ENCODE results near the gene KCNIP3.

The KCNIP3 gene

GRCh38 chr2:95282458-95282857, 14.7 kb upstream of the KCNIP3 start:
- Histone ChIP-seq H3K4me3 (ENCODE audit: extremely low read depth, insufficient read depth, low read length, poor library complexity, severe bottlenecking) (no peak overlapping the region), H3K9me3 (ENCODE audit: control insufficient read depth, low read length) (no peaks in the 10 kb centered on the region), H3K36me3 (ENCODE audit: control insufficient read depth, insufficient read depth, low read length) (no peaks in the 10 kb centered on the region), H3K27ac (ENCODE audit: low read depth, low read length, severe bottlenecking) (no peak overlapping the region), H3K4me1 (ENCODE audit: control insufficient read depth, insufficient read depth, low read length, poor library complexity, severe bottlenecking) (no peaks in the 10 kb centered on the region)
- 60 to 100% methylated on average over 1 to 3 of the region's 3 CpGs for WGBS, 2 experiments (ENCODE audit: insufficient coverage in 2 of 2)

- Histone ChIP-seq H3K4me1 (ENCODE audit: control insufficient read depth, insufficient read depth, low read length, poor library complexity, severe bottlenecking) (no peaks in the 10 kb centered on the region), H3K36me3 (ENCODE audit: control insufficient read depth, insufficient read depth, low read length) (no peaks in the 10 kb centered on the region), H3K27ac (ENCODE audit: low read depth, low read length, severe bottlenecking) (no peak overlapping the region), H3K4me3 (ENCODE audit: extremely low read depth, insufficient read depth, low read length, poor library complexity, severe bottlenecking) (no peak overlapping the region), H3K9me3 (ENCODE audit: control insufficient read depth, low read length) (no peaks in the 10 kb centered on the region)
- 90 to 100% methylated on average over 1 to 4 of the region's 4 CpGs for WGBS, 2 experiments (ENCODE audit: insufficient coverage in 2 of 2)
Observed at GRCh38 chr2:95283562-95283961, 13.6 kb upstream of the KCNIP3 start.

- H3K4me3 ChIP-seq (ENCODE audit: extremely low read depth, insufficient read depth, low read length, poor library complexity, severe bottlenecking): no peak overlapping the region
- H3K4me1 ChIP-seq (ENCODE audit: control insufficient read depth, insufficient read depth, low read length, poor library complexity, severe bottlenecking): no peaks in the 10 kb centered on the region
- no peak overlapping the region for H3K27ac ChIP-seq (ENCODE audit: low read depth, low read length, severe bottlenecking)
- WGBS, 2 experiments (ENCODE audit: insufficient coverage in 2 of 2): 89 to 91% methylated on average over 8 to 11 of the region's 13 CpGs
- no peaks in the 10 kb centered on the region for H3K9me3 ChIP-seq (ENCODE audit: control insufficient read depth, low read length)
- no peaks in the 10 kb centered on the region for H3K36me3 ChIP-seq (ENCODE audit: control insufficient read depth, insufficient read depth, low read length)
Observed at GRCh38 chr2:95284886-95285541, 12.1 kb upstream of the KCNIP3 start.

GRCh38 chr2:95285542-95285932, 11.6 kb upstream of the KCNIP3 start:
- Histone ChIP-seq H3K36me3 (ENCODE audit: control insufficient read depth, insufficient read depth, low read length) (no peaks in the 10 kb centered on the region), H3K4me3 (ENCODE audit: extremely low read depth, insufficient read depth, low read length, poor library complexity, severe bottlenecking) (no peak overlapping the region), H3K27ac (ENCODE audit: low read depth, low read length, severe bottlenecking) (no peak overlapping the region), H3K9me3 (ENCODE audit: control insufficient read depth, low read length) (no peaks in the 10 kb centered on the region), H3K4me1 (ENCODE audit: control insufficient read depth, insufficient read depth, low read length, poor library complexity, severe bottlenecking) (no peaks in the 10 kb centered on the region)
- 66 to 90% methylated on average over 1 to 4 of the region's 4 CpGs for WGBS, 2 experiments (ENCODE audit: insufficient coverage in 2 of 2)

- WGBS, 2 experiments (ENCODE audit: insufficient coverage in 2 of 2): 84 to 100% methylated on average over 3 to 6 of the region's 8 CpGs
- Histone ChIP-seq H3K36me3 (ENCODE audit: control insufficient read depth, insufficient read depth, low read length) (no peaks in the 10 kb centered on the region), H3K9me3 (ENCODE audit: control insufficient read depth, low read length) (peaks cover 5% of the 10 kb centered on the region), H3K4me1 (ENCODE audit: control insufficient read depth, insufficient read depth, low read length, poor library complexity, severe bottlenecking) (no peaks in the 10 kb centered on the region), H3K27ac (ENCODE audit: low read depth, low read length, severe bottlenecking) (no peak overlapping the region), H3K4me3 (ENCODE audit: extremely low read depth, insufficient read depth, low read length, poor library complexity, severe bottlenecking) (no peak overlapping the region)
Observed at GRCh38 chr2:95287336-95287735, 9.8 kb upstream of the KCNIP3 start.

- Histone ChIP-seq H3K4me3 (ENCODE audit: extremely low read depth, insufficient read depth, low read length, poor library complexity, severe bottlenecking) (no peak overlapping the region), H3K27ac (ENCODE audit: low read depth, low read length, severe bottlenecking) (no peak overlapping the region), H3K4me1 (ENCODE audit: control insufficient read depth, insufficient read depth, low read length, poor library complexity, severe bottlenecking) (no peaks in the 10 kb centered on the region), H3K9me3 (ENCODE audit: control insufficient read depth, low read length) (peaks cover 5% of the 10 kb centered on the region), H3K36me3 (ENCODE audit: control insufficient read depth, insufficient read depth, low read length) (no peaks in the 10 kb centered on the region)
- 92 to 93% methylated on average over 5 of the region's 5 CpGs for WGBS, 2 experiments (ENCODE audit: insufficient coverage in 2 of 2)
Observed at GRCh38 chr2:95287806-95288205, 9.3 kb upstream of the KCNIP3 start.

- H3K4me3 ChIP-seq (ENCODE audit: extremely low read depth, insufficient read depth, low read length, poor library complexity, severe bottlenecking): no peak overlapping the region
- H3K9me3 ChIP-seq (ENCODE audit: control insufficient read depth, low read length): peaks cover 5% of the 10 kb centered on the region
- no peak overlapping the region for H3K27ac ChIP-seq (ENCODE audit: low read depth, low read length, severe bottlenecking)
- H3K4me1 ChIP-seq (ENCODE audit: control insufficient read depth, insufficient read depth, low read length, poor library complexity, severe bottlenecking): no peaks in the 10 kb centered on the region
- no peaks in the 10 kb centered on the region for H3K36me3 ChIP-seq (ENCODE audit: control insufficient read depth, insufficient read depth, low read length)
- 52 to 81% methylated on average over 3 to 6 of the region's 7 CpGs for WGBS, 2 experiments (ENCODE audit: insufficient coverage in 2 of 2)
Observed at GRCh38 chr2:95289253-95289652, 7.9 kb upstream of the KCNIP3 start.

- Histone ChIP-seq H3K4me3 (ENCODE audit: extremely low read depth, insufficient read depth, low read length, poor library complexity, severe bottlenecking) (no peak overlapping the region), H3K4me1 (ENCODE audit: control insufficient read depth, insufficient read depth, low read length, poor library complexity, severe bottlenecking) (no peaks in the 10 kb centered on the region), H3K36me3 (ENCODE audit: control insufficient read depth, insufficient read depth, low read length) (no peaks in the 10 kb centered on the region), H3K27ac (ENCODE audit: low read depth, low read length, severe bottlenecking) (no peak overlapping the region), H3K9me3 (ENCODE audit: control insufficient read depth, low read length) (peaks cover 5% of the 10 kb centered on the region)
Observed at GRCh38 chr2:95291222-95291621, 5.9 kb upstream of the KCNIP3 start.

- WGBS, 2 experiments (ENCODE audit: insufficient coverage in 2 of 2): 92% methylated on average over 8 to 9 of the region's 9 CpGs
- Histone ChIP-seq H3K36me3 (ENCODE audit: control insufficient read depth, insufficient read depth, low read length) (no peaks in the 10 kb centered on the region), H3K9me3 (ENCODE audit: control insufficient read depth, low read length) (peaks cover 5% of the 10 kb centered on the region)
Observed at GRCh38 chr2:95292623-95293260, 4.4 kb upstream of the KCNIP3 start.

GRCh38 chr2:95294579-95295250, 2.4 kb upstream of the KCNIP3 start:
- 91 to 95% methylated on average over 16 to 17 of the region's 19 CpGs for WGBS, 2 experiments (ENCODE audit: insufficient coverage in 2 of 2)
- H3K36me3 ChIP-seq (ENCODE audit: control insufficient read depth, insufficient read depth, low read length): no peaks in the 10 kb centered on the region
- H3K27ac ChIP-seq (ENCODE audit: low read depth, low read length, severe bottlenecking): no peak overlapping the region

More at GRCh38 chr2:95292623-95293260, 4.4 kb upstream of the KCNIP3 start:
- Histone ChIP-seq H3K4me1 (ENCODE audit: control insufficient read depth, insufficient read depth, low read length, poor library complexity, severe bottlenecking) (peaks cover 6% of the 10 kb centered on the region), H3K27ac (ENCODE audit: low read depth, low read length, severe bottlenecking) (no peak overlapping the region), H3K4me3 (ENCODE audit: extremely low read depth, insufficient read depth, low read length, poor library complexity, severe bottlenecking) (no peak overlapping the region)

GRCh38 chr2:95295376-95295775, 1.8 kb upstream of the KCNIP3 start:
- Histone ChIP-seq H3K4me1 (ENCODE audit: control insufficient read depth, insufficient read depth, low read length, poor library complexity, severe bottlenecking) (peaks cover 9% of the 10 kb centered on the region), H3K36me3 (ENCODE audit: control insufficient read depth, insufficient read depth, low read length) (no peaks in the 10 kb centered on the region), H3K4me3 (ENCODE audit: extremely low read depth, insufficient read depth, low read length, poor library complexity, severe bottlenecking) (no peak overlapping the region), H3K27ac (ENCODE audit: low read depth, low read length, severe bottlenecking) (no peak overlapping the region), H3K9me3 (ENCODE audit: control insufficient read depth, low read length) (peaks cover 5% of the 10 kb centered on the region)
- 91 to 94% methylated on average over 4 to 6 of the region's 6 CpGs for WGBS, 2 experiments (ENCODE audit: insufficient coverage in 2 of 2)

More at GRCh38 chr2:95294579-95295250, 2.4 kb upstream of the KCNIP3 start:
- H3K9me3 ChIP-seq (ENCODE audit: control insufficient read depth, low read length): peaks cover 5% of the 10 kb centered on the region
- no peak overlapping the region for H3K4me3 ChIP-seq (ENCODE audit: extremely low read depth, insufficient read depth, low read length, poor library complexity, severe bottlenecking)
- H3K4me1 ChIP-seq (ENCODE audit: control insufficient read depth, insufficient read depth, low read length, poor library complexity, severe bottlenecking): peaks cover 9% of the 10 kb centered on the region

Data from mesodermal cell (in vitro differentiated cells).